Stimulated activated CD8-positive, alpha-beta memory T cell treated with anti-CD3 and anti-CD28 coated beads, Interleukin-12 subunit alpha, Interleukin-12 subunit beta, amount 100 ng/mL, for 4 hours (primary cell): ENCODE results near the gene ELF1.
"Not testable (repeated sequence)": the region's sequence is repeated elsewhere in the genome, so short reads cannot be mapped to it uniquely, and the experiment has no call there.

Experiments
- DNase-seq: peaks from one replicate; pipeline ENCODE4 v3.0.0-alpha.2; 2020; ENCODE audit warnings: low read depth

ELF1 gene

DNA sequence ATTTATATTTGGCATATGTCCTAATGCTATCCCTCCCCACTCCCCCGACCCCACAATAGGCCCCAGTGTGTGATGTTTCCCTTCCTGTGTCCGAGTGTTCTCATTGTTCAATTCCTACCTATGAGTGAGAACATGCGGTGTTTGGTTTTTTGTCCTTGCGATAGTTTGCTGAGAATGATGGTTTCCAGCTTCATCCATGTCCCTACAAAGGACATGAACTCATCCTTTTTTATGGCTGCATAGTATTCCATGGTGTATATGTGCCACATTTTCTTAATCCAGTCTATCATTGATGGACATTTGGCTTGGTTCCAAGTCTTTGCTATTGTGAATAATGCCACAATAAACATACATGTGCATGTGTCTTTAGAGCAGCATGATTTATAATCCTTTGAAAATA, 23.3 kb upstream of the ELF1 start:
- DNase-seq, result not testable (repeated sequence)

DNA sequence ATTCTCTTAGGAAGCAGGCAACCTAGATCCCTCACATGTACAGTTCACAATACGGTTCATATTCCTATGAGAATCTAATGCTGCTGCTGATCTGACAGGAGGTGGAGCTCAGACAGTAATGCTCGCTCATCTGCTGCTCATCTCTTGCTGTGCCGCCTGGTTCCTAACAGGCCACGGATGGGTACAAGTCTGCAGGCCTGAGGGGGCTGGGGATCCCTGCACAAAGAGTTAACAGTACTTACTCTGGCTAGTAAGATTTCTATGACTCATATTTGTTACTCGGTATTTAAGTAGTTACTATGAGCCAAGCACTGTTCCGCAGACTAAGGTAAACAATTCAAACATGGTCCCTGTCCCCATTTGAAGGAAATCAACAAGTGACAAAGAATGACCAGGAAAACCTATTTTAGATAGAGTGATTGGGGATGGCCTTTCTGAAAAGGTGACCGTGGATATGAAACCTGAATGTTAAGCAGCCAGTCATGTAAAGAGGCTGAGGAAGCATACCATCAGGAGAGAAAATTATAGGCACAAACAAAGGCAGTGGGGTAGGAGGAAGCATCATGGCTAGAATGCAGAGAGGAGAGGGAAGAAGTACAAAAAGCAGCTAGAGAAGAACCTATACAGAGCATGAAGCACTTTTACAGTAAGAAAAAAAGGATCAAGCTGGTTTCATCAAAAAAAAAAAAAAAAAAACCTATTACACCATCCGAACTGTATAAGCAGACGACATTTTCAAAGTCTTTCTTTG, 21.6 kb upstream of the ELF1 start:
- no peak for DNase-seq

DNA sequence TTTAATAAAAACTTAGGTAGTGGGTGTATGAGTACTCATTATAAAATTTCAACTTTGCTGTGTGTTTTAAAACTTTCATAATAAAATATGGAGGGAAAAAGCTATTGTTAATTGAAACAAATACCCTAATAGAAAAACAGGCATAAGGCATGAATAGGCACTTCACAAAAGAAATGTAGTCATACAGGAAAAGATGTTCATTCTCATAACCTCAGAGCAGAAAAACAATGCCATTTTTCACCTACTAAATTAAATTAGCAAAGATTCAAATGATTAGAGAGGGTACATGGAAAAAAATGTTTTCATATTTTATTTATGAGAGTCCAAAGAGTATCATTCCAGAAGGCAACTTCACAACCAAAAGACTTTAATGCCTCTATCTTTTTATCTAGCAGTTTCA, 20.6 kb upstream of the ELF1 start:
- DNase-seq, result no peak

DNA sequence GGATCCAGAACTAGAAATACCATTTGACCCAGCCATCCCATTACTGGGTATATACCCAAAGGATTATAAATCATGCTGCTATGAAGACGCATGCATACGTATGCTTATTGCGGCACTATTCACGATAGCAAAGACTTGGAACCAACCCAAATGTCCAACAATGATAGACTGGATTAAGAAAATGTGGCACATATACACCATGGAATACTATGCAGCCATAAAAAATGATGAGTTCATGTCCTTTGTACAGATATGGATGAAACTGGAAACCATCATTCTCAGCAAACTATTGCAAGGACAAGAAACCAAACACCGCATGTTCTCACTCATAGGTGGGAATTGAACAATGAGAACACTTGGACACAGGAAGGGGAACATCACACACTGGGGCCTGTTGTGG, 17.4 kb upstream of the ELF1 start:
- DNase-seq, result not testable (repeated sequence)

DNA sequence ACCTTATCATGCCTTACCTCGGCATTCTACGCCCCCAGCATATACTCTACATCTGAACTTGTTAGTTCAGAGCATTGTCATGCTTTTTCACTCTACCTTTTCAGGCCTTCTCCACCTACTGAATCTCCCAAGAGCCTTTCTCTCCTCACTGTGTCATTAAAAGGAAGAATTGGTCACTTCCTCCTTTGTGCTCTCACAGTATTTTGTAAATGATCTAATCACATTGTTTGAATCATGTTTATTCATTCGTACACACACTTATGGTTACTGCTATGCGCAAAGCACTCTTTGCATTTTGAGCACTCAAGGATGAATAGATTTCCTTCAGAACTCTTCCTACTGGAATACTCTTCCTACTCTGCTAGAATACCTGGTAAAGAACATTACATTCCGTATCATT, 15.8 kb upstream of the ELF1 start:
- no peak for DNase-seq

DNA sequence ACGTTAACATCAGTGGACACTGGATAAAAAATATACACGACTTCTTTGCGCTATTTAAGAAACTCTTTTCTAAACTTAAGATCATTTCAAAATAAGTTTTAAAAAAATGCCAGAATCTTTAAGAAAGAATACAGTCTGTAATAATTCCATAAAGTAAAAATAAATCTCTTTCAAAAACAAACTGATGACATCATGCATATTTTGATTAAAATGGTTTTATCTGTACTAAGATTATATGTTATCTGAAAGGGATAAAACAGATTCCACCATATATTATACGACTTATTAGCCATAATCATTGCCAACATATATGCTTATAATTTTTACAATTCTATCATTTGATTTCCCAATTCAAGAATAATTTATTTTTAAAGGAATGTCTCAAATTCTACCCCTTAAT, 15.3 kb upstream of the ELF1 start:
- DNase-seq, result no peak

DNA sequence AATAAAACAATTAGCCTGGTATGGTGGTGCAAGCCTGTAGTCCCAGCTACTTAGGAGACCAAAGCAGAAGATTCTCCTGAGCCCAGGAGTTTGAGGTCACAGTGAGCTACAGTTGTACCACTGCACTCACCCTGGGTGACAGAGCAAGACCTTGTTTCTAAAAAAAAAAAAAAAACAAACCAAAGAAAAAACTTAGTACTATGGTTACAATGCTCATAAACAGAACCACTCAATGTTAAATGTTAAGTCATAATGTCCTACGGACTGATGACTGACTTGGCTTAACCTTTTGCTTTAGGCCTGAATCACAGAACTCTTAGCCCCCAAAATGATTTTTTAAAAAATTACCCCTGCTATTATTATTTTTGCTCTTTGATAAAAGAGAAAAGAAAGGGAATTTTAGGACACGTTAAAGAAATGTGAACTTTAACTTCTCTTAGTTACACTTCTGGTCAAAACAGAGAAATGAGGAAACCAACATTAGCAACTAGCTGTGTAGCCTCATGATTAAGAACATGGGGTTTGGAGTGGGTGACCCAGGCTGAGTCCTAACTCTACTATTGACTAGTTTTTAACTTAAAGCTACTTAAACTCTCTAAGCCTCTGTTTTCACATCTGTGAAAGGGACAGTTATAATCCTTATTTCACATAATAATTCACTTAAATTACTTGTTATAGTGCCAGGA, 13.7 kb upstream of the ELF1 start:
- DNase-seq, result no peak

DNA sequence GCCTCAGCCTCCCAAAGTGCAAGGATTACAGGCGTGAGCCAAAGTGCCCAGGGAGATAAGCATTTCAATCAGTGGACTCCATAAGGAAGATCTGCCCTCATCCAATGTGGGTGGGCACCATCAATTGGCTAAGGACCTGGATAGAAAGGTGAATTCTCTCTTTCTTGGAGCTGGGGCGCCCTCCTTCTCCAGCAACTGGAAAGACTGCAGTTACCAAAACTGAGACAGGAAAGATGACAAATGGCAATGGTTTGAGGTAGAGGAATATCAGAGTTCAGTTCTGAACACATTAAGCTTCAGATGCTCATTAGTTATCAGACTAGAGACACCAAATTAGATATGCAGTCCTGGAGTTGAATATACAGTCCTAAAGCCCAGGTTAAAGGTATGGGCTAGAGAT, 10.5 kb upstream of the ELF1 start:
- DNase-seq, result no peak

DNA sequence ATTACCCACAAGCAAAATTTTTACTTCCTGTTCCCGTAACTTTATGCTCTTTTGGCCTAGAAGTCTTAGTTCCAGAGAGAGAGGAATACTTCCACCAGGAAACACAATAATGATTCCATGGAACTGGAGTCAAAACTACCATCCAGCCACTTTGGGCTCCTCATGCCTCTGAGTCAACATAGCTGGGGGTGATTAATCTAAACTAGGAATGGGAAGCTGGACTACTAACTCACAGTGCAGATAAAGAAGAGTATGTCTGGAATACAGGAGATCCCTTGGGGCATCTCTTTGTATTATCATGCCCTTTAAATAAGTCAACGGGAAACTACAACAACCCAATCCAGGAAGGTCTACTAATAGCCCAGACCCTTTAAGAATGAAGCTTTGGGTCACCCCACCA, 8.9 kb upstream of the ELF1 start:
- DNase-seq, result no peak

DNA sequence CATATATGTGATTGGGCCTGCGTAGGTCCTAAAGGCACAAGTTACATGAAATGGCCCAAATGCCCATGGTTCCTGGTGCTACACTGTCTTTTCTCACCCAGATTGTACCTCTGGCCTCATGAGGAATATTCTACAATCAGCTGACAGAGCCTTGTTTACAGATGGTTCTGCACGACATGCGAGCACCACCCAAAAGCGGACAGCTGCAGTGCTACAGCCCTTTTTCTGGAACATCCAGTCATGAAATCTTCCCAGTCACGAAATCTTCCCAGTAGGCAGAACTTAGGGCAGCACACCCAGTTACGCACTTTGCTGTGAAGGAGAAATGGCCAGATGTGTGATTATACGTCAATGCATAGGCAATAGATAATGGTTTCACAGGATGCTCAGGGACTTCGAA, 7.7 kb upstream of the ELF1 start:
- DNase-seq, result no peak

DNA sequence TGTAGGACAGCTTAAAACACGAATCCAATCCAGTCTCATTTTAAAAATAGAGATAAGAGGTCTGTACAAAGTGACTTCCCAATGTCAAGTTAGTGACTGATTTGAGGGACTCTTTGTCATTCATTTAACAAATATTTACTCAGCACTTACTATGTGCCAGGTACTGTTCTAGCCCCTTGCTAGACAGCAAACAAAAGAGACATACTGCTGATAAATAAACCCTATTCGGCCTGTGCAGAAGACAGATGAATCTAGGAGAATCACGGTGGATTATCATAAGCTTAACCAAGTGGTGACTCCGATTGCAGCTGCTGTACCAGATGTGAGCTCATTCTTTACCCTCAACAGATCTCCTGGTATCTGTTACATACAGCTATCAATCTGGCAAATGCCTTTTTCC, 6.4 kb upstream of the ELF1 start:
- DNase-seq, result no peak

DNA sequence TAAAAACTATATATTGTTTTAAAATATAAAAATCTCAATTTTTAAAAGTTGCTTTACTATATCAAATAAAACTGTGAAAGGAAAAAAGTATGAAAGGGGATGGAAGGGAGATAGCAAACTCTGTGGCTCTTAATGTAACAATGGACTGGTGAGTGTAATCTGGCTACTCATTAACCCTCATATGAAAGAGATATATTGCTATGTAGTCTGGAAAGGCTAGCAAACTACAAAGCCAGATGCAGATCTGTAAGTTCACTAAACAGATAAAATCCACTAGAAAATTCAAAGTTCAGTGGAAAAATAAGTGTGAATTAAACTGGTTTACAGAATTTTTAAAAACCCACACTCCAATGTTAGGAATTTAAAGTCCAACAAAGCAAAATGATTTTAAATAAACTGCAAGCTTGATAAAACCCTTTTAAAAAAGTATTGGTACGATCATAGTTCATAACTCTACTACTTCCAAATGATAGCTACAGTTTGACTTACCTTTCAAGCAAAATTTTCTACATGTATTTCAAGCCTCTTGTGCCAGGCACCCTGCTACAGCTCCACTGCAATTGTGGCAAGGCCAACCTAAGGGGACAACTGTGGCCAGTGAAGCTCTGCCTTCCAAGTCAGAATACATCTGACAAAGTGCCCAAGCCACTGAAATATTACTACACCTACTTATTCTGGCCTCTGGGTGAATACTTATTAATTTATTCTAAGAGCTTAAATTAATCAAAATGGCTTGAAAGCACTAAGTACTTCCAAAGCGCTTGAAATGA, 647 bp upstream of the ELF1 start:
- no peak for DNase-seq

DNA sequence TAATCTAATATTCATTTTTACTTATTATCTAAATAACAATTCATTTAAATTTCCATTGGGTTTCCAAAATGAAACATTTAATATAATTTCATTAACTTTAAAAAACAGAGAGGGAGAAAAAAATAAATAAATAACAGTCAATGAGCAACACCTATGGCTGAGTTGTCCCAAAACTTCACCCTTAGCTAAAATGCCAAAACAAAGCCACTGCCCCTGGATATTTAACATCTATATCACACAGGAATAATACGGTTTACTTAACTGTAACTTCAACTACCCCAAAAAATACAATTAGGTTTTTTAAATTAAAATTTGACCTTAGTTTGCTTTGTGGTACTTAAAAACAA, 541 bp downstream of the ELF1 start:
- DNase-seq, result no peak

DNA sequence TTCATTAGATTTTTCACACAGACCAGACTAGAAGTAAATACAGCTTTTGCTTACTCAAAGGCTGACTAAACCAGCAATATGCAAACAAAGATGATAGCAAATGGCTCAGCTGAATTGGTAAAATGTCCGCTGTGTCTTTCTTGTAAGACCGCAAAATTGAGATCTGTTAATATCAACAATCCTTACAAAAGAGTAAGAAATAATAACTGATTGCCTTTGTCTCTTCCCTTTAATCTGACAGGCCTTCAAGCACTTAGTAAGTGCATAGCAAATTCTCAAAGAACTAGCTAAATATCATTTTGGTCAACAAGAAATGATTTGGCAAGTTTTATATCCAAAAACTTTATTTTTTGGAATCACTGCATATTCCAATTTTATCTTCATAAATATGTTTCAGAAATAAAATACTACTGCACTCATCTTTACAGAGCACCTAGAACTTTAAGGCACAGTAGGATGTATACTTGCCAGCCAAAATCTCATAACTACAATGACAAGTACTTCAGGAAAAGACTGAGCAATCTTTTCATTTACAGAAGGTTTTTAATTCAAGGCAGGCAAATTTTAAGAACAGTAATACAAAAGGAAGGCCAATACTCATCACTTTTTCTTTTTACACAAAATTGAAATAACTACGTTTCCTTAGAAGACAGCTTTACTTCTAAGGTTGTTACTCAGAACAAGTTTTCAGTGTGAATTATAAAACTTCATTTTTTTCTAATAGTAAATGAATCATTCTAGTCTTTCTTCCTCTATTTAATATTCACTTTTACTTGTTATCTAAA, 1.1 kb downstream of the ELF1 start:
- no peak for DNase-seq

DNA sequence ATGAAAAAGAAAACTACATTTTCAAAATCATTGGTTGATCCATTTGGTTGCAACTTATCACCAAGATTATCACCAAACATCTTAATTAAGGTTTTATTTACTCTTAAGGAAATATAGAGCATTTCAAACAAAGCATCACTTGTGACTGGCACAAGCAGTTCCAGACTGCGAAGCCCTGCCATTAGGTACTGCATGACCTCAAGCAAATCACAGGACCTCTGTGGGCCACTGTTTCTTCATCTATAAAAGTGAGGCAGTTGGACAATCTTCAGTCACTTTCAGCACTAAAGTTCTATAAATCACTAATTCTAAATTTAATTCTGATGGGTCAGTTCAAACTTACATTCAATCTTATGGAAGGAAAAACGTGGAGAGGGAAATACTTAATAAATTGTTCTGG, 2.0 kb downstream of the ELF1 start:
- DNase-seq, result no peak

DNA sequence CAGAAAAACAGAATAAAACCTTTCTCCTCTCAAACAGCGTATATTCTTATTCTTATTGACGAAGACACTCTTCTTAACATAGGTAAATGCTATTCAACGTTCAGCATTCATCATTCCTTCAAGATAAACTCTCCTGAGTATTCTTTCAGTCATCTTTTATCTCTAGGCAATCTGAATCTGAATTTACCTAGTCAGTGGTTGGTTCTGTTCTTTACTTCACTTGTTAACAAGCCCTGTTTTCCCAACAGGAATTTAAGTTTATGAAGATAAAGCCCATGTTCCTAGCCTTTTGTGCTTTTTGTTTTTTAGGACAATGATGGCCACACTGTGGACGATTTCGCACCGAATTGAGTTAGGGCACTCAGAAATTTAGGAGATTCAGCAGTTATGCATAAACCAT, 3.2 kb downstream of the ELF1 start:
- DNase-seq, result no peak

DNA sequence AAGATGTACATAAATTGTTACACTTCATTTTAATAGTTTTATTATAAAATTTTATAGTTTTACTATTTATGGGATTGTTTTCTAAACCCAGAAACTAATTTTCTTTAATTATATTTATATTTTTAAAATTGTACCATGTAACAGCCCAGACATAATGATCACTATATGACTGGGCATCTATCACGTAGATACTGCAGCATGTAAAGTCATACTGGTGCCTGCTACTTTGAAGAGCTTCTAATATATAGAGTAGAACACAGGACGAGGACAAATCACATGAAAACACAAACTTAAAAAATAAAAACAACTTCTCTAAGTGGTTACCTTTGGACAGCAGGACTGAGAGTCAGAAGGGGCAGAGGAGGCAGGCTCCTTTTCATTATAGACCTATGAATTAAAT, 5.3 kb downstream of the ELF1 start:
- DNase-seq, result no peak

DNA sequence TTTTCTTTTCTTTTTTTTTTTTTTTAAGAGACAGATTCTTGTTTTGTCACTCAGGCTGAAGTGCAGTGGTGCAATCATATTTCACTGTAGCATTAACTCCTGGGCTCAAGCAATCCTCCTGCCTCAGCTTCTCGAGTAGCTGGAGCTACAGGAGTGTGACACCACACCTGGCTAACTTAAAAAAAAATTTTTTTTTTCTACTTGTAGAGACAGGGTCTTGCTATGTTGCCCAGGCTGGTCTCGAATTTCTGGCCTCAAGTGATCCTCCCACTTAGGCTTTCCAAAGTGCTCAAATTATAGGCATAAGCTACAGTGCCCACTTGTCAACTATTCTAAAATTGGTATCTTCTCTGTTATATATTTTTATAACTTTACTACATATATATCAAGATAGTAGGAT, 6.6 kb downstream of the ELF1 start:
- DNase-seq, result no peak

DNA sequence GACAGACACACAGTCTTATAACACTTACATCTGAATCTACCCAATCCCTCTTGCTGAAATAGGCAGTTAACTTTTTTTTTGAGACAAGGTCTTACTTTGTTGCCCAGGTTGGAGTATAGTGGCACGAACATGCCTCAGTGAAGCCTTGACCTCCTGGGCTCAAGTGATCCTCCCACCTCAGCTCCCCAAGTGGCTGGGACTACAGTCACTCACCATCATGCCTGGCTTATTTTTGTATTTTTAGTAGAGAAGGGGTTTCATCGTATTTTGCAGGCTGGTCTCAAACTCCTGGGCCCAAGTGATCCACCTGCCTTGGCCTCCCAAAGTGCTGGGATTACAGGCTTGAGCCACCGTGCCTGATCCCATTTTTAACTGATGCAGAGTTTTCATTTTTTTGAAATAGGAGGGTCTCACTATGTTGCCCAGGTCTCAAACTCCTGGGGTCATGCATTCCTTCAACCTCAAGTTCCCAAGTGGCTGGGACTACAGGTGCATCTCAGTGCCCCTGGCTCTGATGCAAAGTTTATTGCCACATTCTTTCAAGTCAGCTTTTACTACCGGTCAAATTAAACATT, 7.6 kb downstream of the ELF1 start:
- DNase-seq, result no peak

DNA sequence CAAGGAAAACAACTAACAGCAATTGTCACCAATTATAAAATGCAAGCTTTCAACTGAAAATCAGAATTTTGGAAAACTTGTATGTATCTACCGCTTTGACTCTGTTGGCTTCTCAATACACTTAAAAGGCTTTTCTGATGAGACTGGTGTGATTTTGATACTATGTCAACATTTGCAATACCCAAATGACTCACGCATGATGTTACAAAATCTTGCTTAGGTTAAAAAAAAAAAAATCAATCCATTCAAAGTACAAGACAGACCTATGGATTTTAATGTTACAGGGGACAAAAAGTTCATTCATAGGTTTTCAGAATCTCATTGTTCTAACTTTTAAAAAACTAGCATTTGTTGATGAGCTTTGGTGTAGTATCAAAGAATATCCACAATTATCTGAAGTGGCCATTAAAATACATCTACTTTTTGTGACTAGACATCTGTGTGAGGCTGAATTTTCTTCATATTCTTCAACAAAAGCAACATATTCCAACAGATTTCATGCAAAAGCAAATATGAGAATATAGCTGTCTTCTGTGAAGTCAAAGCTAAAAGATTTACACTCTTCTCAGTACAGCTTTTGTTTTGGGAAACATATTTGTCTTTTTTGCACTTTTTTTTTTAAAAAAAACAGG, 10.7 kb downstream of the ELF1 start:
- no peak for DNase-seq

DNA sequence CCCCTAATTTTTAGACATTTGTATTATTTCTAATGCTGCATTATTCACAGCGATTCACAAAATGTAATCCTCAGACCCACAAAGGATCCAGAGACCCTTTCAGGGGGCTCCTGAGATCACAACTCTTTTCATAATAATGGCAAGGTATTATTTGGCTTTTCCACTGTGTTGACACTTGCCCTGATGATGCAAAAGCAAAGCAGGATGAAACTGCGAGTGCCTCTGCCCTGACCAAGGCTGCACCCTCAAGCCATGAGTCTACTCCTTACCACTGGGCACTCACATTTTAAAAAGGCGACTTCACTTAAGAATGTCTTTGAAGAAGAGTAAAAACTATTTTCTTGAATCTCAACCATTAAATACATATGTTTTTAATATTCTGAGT, 11.4 kb downstream of the ELF1 start:
- DNase-seq, result no peak
